Stimulated activated CD4-positive, alpha-beta T cell treated with anti-CD3 and anti-CD28 coated beads, Interleukin-2, amount 100 ng/mL, for 48 hours (primary cell): ENCODE results near the gene F5.

Experiments used
- DNase-seq, 2 donors: peaks; one replicate each; pipeline ENCODE4 v3.0.0-alpha.2; 2020

F5 gene

DNA sequence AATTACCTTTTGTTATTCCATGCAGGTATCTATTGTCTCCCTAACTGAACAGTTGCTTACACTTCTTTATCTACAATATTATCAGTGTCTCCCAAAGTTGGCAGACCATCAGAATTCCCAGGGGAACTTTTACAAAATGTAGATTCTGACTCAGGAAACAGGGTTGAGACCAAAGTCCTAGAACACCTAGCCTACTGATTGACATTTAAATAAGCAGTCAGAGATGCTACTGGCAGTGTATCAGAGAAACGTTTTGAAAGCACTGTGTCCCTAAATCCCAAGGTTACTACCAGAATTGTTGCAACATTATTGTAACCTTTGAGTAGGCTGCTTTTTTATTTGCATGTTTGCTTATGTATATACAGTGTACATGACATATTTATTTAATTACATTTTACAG is 1.8 kb upstream of the F5 start:
- no peak for DNase-seq

GRCh38 chr1:169586067-169586394 is 250 bp downstream of the F5 start:
- no peak for DNase-seq

GRCh38 chr1:169585181-169585580 is 1.1 kb downstream of the F5 start:
- DNase-seq: no peak

DNA sequence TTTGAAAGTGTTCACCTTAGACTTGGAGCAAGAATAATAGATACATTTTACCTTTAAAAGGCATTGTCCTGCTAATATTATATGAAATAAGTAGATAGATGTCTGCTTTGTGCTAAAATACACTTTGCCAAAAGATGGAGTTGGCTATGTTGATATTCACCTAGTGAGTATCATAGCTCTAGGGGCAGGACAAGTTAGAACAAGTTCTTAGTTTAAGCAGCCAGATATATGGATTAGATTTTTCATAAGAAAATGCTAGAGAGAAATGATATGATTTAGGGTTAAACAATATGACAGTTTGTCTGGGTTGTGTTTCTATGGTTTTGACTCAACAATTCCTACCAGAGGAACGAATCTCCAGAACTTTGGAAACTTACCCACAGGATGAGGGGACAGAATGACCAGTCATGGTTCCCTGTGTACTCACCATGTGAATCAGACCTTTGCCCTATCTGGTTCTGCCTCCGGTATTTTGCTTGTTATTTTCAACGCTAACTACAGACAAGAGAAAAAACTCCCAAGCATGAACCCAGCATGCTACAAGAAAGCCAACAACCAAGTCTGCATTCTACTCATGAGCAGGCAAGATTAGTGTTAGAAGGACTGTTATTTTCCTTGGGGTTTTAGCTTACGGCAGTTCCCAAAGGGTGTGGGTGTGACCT is 1.7 kb downstream of the F5 start:
- no peak for DNase-seq

- DNase-seq: no peak
Measured at GRCh38 chr1:169577981-169578738, 8.1 kb downstream of the F5 start.

- no peak for DNase-seq
Measured at GRCh38 chr1:169576935-169577331, 9.3 kb downstream of the F5 start.

DNA sequence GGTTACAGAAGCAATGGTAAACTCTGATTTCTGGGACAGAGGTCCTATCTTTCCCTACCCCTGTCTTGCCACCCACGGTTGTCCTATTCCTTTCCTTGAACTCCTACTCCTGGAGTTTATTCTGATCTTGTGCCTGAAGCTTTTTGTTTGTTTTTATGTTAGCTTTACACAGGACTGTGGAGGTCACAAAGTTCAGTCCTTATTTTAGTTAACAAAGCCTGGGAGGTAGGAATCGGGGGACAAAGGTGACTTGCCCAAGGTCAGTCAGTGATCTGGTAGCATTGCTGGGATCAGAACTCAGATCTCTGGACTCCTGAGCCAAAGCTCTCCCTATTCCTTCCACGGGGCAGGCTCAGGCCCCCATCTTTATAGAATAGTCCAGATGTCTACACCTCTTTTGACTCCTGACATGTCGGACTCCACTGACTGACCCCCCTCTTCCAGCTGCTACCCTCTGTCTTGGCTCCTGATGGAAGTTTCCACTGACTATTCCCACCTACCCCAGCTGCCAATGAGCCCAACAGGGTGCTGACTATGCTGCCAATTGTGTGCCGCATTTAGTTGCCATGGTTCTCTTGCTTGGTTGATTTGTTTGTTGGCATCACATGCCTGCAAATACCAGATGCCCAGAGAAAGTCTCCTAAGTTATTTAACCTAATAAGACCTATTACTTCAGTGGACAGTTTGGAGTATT is 9.9 kb downstream of the F5 start:
- DNase-seq: no peak

GRCh38 chr1:169574336-169574735 is 11.9 kb downstream of the F5 start:
- DNase-seq: no peak

DNA sequence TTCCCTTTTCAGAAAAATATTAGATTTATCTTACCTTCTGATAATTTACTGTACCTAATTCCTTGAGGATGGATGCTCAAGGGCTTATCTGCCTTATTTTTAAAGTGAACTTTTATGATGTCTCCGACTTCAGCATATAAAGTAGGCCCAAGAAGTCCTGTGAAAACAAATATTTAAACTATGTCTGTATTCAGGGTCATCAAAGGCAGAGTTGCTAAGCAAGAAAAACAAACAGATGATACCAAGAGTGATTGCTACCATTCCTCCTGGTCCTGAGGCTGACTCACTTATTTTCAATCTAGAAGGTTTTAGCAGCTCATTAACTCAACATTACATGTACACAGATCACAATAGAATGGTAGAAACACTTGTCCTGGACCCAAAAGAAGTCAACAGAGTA is 14.1 kb downstream of the F5 start:
- DNase-seq: no peak

- DNase-seq: no peak
Measured at GRCh38 chr1:169571450-169571849, 14.8 kb downstream of the F5 start.

DNA sequence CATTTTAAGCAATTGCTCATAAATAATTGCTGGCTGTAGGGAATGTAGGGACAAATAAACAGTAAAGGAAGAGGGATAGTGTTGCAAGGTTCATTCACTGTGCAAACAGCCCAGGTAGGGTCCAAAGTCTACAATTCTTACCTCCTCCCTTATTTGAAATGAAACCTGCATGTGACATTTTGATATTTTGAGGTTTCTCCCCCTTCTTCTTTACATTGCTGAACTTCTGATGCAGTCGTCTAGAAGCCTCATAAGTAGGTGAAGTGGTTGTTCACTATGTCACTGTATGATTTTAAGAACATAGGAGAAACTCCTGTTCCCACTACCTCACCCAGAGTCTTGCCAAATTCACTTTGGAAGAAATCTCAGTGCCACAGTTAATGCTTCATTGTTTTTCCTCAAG is 16.1 kb downstream of the F5 start:
- no peak for DNase-seq

DNA sequence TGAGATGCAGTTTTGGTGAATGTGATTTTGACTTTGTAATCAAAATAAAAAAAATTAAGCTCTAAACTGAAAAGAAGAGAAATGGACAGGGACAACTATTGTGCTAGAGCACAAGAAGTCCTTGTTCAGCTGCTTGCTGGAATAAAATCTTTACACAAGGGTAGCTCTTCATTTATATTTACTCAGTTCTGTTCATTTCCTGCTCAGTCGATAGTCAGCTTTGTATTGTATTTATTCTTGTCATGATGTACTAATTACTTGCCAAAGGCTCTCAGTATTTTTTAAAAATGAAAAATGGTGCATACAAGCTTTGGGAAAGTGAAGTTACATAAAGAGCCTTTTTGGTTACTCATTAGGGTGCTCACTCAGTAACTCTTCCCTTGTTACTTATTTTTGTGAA is 17.8 kb downstream of the F5 start:
- no peak for DNase-seq

GRCh38 chr1:169565335-169566271 is 20.7 kb downstream of the F5 start:
- DNase-seq: no peak

DNA sequence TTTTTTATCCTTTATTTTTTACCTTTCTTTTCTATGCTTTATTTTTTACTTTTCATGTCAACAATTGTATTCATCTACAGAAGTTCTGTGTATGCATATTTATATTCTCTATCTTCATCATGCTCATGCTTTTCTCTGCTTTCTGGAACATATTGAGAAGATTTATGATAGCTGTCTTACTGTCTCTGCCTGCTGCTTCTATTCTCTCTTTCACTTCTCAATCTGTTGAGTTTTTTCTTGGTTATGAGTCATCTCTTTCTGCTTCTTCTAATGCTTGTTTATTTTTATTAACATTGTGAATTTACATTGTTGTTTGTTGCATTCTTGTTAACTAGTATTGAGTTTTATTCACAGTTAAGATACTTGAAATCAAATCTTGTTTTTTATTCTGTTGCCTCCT is 22.6 kb downstream of the F5 start:
- no peak for DNase-seq

DNA sequence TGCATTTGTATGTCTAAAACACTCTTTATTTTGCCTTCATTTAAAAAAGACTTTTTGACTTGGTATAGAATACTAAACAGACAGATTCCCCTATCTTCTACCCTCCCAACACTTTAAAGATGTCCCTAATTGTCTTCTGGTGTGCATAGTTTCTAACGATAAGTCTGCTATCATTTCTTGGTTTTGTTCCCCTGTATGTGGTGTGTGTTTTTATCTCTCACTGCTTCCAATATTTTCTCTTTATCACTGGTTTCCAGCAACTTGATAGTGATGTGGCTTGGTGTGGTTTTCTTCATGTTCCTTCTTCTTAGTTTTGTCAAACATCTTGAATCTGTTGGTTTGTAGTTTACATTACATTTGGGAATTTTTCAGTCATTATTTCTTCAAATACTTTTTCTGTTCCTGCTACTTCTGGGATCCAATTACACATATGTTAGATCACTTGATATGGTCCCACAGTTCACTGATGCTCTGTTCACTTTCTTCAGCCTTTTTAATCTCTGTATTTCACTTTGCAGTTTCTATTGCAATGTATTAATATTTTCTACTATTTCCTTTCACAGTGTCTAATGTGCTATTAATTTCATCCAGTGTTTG is 23.2 kb downstream of the F5 start:
- DNase-seq: no peak

GRCh38 chr1:169561692-169562091 is 24.6 kb downstream of the F5 start:
- no peak for DNase-seq

DNA sequence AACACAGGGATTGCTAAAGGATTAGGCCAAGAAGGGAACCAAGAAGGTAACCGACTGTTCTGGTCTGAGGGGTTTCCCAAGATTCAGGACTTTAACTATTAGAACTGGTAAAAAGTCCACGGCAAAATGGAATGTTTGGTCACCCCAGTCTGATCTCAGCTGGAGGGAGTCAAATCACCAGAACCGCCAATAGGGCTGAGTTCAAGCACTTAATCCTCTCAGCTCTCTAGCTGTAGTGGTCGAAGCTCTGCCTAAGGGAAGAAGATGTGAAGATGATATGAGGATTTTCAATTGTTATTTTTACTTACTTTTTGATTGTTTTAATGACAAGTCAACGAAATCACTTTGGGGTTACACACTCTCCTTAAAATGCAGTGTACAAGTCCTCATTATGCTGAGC is 29.1 kb downstream of the F5 start:
- DNase-seq: no peak

- no peak for DNase-seq
Measured at GRCh38 chr1:169550294-169550693, 36.0 kb downstream of the F5 start.

- DNase-seq: no peak
Measured at GRCh38 chr1:169548282-169548681, 38.0 kb downstream of the F5 start.

DNA sequence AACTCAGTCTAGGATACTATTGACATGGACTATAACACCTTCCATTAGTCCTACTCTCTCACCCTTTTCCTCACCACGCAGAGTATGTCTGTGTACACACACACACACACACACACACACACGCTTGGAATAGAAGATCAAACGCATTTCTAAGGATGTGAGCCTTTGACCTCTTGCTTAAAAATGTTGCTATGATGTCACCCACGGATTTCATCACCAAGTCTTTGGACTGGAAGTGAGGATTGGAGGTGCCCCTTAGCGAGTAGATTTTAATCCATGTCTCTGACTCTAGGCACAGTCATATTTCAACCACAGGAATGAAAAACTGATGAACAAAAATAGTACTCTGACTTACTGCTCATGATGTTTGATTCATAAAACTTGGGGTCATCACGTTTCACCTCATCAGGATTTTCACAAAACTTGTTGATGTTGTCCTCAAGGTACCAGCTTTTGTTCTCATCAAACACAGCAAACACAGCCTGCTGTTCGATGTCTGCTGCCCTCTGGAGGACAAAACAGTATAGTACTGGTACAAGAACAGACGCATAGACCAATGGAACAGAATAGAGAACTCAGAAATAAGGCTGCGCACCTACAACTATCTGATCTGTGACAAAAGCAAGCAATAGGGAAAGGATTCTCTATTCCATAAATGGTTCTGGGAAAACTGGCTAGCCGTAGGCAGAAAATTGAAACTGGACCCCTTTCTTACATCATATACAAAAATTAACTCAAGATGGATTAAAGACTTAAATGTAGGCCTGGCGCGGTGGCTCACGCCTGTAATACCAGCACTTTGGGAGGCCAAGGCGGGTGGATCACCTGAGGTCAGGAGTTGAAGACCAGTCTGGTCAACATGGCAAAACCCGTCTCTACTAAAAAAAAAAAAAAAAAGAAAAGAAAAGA is 39.9 kb downstream of the F5 start:
- peak; percentile 13 to 37 for DNase-seq

- no peak for DNase-seq
Measured at GRCh38 chr1:169545472-169545871, 40.8 kb downstream of the F5 start.
